AML-193 (cell line): ENCODE data around the gene ARHGEF10L.
"Not testable (repeated sequence)": the region's sequence is repeated elsewhere in the genome, so short reads cannot be mapped to it uniquely, and the experiment has no call there.

Experiments
- DNase-seq, 2 experiments: peaks; one replicate each; lab custom pipeline; 2025; lab: John Stamatoyannopoulos, UW

Gene ARHGEF10L

DNA sequence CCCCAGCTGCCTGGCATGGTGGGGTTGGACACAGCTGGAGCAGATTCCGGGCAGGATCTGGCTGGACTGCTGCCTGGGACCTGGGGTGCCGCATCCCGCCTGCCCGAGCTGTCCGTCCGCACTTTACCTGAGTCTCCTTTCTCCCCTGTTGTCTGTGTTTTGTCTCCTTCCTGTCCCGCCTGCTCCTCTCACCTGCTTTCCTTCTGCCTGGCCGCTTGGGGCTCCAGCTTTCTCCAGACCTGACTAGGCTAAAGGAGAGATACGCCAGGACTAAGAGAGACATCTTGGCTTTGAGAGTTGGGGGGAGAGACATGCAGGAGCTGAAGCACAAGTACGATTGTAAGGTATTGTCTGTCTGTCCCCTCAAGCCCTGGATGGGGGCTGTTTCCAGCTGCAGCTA lies 73.3 kb downstream of the ARHGEF10L start:
- no peak for DNase-seq

DNA sequence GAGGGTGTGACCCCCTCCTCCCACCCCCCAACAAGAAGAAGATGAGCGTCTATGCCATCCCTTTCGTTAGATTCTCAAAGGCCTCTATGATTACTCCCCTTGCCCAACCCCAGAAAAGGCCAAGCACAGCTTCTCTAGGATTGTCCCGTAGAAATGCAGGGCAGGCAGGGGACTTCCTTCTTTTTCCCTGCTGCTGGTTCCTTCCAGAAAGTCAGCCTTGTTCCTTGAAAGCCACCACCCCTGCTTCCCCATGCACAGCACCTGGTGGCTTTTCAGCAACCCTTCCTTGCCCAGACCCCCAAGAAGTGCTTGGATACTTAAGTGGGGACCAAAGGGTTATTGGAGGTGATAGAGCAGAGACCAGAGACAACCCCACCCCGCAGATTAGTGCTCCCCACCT lies 75.1 kb downstream of the ARHGEF10L start:
- DNase-seq: no peak

- no peak for DNase-seq
Measured at GRCh38 chr1:17615157-17615556, 75.7 kb downstream of the ARHGEF10L start.

DNA sequence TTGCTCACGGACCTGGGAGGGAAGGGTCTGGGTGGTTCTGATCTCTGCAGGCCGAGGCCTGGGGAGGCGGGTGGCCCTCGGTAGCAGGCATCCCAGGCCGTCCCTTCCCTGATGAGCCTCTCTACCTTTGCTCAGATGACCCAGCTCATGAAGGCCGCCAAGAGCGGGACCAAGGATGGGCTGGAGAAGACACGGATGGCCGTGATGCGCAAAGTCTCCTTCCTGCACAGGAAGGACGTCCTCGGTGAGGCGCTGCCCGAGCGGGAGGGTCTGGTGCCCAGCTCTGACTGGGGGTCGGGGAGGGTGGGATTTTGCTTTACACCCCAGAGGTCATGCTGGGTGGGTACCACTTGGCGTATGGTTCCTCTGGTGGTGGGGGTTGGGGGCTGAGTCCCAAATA lies 76.5 kb downstream of the ARHGEF10L start:
- no peak for DNase-seq

DNA sequence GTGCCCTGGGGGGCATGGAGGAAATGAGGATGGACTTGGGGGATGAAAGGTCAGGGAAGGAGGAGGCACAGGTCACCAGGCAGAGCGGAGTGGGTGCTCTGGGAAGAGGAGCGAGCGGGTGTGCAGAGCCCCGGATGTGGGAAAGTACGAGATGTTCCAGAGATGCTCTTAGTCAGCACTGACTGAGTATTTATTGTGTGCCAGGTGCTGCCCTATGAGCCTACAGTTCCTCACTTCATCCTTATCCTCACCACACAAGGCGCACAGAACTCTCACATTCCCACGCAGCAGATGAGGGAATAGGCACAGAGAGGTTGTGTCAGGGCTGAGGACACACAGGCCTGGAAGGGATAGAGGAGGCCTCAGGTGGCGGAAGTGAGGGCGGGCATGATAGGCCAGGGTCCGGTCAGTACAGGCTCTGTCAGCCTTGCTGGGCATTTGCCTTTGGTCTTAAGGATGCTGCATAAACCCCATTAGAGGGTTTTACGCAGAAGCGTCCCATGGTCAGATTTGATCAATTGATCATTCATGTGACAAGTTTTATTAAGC lies 77.3 kb downstream of the ARHGEF10L start:
- no peak for DNase-seq

DNA sequence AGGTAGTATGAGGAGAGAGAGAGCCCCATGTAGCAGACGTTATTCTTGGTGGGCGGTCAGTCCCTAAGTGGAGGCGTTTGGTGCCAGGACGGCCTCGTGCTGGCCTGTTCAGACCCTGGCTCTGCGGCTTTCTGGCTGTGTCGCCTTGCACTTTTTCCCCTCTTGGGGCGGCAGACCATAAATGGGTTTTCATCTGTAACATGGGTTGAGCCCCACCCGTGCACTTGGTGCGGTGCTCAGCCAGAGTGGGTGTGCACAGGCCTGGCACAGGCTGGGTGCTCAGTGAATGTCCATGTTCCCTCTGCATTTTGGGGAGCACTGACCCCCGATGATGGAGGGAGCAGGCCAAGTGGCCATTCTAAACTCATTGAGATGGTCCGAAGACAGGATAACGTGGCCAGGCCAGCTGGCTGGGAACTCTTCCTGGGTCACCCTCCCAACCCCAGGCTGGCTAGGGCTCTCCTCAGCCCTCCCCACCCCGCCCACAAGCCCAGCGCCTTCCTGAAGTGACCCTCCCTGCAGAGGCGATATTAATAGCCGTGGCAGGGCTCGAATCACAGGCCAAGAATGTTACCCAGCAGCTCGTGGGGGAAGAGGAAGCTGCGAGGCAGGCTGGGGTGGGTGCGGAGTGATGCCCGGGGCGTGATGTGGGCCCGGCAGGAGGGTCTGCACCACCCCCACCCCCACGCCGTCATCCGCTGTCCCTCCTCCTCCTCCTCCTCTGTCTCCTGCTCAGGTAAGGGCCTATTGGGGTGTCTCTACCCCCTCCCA lies 78.5 kb downstream of the ARHGEF10L start:
- DNase-seq: no peak

GRCh38 chr1:17618558-17619247 lies 79.2 kb downstream of the ARHGEF10L start:
- no peak for DNase-seq

GRCh38 chr1:17620448-17620847 lies 81.0 kb downstream of the ARHGEF10L start:
- no peak for DNase-seq

DNA sequence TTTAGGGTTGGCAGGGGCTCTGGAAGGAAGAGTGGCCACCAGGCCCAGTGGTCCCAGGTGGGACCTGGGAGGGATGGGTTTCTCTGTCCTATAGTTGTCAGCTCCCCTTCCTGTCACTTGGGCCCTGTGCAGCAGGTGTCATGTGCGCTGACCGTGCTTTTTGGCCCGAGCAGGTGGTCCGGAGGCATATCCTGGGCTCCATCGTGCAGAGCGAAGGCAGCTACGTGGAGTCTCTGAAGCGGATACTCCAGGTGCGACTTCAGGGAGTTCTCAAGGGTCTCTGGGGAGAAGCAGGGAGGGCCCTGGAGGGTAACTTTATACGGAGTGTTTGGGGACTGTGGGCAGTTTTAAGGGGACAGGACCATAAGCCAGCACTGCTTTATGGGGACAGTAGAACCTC lies 82.2 kb downstream of the ARHGEF10L start:
- DNase-seq: no peak

DNA sequence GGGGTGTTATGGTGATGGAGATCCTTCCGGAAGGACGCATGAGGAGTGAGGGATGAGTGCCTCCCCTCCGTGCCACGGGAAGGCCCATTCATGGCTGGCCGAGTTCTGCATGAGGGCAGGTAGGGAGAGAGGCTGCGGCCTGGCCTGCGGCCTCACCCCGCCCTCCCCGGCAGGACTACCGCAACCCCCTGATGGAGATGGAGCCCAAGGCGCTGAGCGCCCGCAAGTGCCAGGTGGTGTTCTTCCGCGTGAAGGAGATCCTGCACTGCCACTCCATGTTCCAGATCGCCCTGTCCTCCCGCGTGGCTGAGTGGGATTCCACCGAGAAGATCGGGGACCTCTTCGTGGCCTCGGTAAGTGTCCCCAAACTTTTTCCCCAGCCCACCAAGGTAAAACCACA lies 83.3 kb downstream of the ARHGEF10L start:
- no peak for DNase-seq

- DNase-seq: no peak
Measured at GRCh38 chr1:17624611-17625233, 85.2 kb downstream of the ARHGEF10L start.

GRCh38 chr1:17627239-17628052 lies 87.9 kb downstream of the ARHGEF10L start:
- no peak for DNase-seq

DNA sequence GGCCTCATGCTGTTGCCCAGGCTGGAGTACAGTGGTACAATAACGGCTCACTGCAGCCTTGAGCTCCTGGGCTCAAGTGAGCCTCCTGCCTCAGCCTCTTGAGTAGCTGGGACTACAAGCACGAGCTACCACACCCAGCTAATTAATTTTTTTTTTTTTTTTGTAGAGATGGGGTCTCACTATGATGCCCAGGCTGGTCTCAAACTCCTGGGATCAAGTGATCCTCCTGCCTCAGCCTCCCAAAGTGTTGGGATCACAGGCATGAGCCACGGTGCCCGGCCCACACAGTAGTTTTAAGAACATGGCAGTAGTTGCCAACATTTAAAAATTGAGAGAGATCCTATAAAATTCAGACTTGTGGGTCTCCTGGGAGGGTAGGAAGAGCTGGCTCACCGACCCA lies 89.5 kb downstream of the ARHGEF10L start:
- not testable (repeated sequence) for DNase-seq

- DNase-seq: no peak
Measured at GRCh38 chr1:17629460-17629859, 90.0 kb downstream of the ARHGEF10L start.

DNA sequence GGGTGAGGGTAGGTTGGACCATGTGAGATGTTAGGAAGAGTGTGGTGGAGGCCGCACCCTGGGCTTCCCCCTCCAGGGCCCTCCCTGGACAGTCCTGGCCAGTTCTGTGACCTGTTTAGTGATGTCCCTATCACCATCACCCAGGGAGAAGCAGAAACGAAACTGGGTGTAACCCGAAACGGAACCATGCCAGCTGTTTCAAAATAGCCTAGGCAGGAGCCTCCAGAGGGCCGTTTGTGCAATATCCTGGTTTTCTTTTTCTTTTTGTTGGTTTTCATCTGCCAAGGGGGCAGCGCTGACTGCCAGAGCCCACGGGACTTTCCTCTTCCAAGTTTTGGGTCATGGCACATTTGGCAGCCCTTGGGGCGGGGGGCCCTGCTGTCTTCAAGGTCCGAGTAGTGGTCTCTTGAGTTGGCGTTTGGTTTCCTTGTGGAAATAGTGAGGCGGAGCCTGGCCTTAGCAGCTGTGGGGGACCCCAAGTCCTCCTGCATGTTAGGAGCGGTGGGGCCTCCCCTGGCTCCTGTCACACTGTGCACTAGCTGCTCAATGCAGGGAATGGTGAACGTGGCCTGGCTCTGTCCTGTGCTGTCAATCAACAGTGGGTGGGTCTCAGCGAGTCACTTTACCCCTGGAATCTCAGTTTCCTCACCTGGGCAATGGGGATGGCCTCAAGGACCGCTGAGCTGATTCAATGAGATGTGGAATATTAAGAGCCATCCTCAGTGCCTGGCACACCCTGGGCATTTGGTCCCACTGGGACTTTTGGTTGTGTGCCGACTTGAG lies 90.7 kb downstream of the ARHGEF10L start:
- DNase-seq: peak; percentile 63 to 65

DNA sequence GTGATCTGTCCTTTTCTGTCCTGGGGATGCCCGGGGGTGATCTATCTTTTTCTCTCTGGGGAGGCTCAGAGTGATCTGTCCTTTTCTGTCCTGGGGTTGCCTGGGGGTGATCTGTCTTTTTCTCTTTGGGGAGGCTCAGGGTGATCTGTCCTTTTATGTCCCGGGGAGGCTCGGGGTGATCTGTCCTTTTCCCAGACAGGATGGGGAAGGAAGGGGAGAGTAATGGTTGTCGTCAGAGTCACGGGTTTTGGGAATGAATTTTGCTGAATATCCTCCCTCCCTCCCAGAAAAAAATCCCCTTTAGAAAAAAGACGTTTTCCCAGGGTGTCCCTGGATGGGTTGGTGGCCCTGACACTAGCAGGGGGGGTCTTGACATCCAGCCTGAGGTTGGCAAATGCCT lies 91.5 kb downstream of the ARHGEF10L start:
- no peak for DNase-seq

DNA sequence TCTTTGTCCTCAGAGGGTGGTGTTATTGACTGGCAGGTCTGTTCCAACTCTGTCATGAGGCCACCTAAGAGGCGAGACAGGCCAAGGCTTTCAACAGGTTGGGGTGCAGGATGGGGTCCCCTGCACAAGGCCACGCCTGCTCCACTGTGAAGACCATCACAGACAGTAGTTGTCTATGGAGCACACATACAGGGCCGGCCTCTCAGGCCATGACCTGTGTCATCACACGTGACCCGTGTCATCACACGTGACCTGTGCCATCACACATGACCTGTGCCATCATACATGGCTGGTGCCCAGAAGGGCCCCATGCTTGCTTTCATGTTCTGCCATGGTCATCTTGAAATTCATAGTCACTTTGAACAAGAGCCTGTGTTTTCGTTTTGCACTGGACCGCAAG lies 91.9 kb downstream of the ARHGEF10L start:
- DNase-seq: no peak

GRCh38 chr1:17632106-17632505 lies 92.6 kb downstream of the ARHGEF10L start:
- DNase-seq: no peak

GRCh38 chr1:17632541-17633184 lies 93.2 kb downstream of the ARHGEF10L start:
- no peak for DNase-seq

- no peak for DNase-seq
Measured at GRCh38 chr1:17633654-17634053, 94.2 kb downstream of the ARHGEF10L start.

DNA sequence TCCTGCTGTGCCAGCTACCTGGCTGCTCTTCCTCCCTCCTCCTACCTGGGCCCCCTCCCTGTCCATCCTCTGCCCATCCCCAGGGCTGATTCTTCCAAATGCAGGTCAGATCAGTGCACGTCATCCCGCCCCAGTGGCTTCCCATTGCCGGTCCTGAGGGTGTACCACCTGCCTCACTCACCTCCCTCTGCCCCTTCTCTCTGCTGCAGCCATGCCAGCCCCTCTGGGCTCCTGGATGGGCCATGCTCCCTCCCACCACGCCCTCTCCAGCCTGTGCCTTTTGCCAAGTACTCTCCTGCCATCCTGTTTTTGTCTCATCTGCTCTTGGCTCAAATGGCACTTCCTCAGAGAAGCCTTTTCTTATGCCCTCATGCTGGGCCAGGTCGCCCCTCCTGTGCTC lies 95.8 kb downstream of the ARHGEF10L start:
- no peak for DNase-seq
